ENCODE data around the gene CPA3.

GRCh38 chr3:148865049-148865448 is at the start of gene CPA3:
- no peak for TF ChIP-seq CTCF (IDR thresholded peaks at IDR 0.05)
- no peak for TF ChIP-seq EZH2 (IDR thresholded peaks at IDR 0.05; ENCODE audit: borderline replicate concordance, insufficient read depth, low read depth, low read length, poor library complexity, severe bottlenecking)
